GM18519 (cell line): ENCODE results near the gene VCX2.
"Not testable (repeated sequence)": the region's sequence is repeated elsewhere in the genome, so short reads cannot be mapped to it uniquely, and the experiment has no call there.

Experiments
- ATAC-seq: cut with Tn5 transposase; IDR thresholded peaks from one replicate; pipeline ENCODE4 v1.9.1; 2021; ENCODE audit warnings: mild to moderate bottlenecking, moderate library complexity; ENCODE audit not compliant: unreplicated experiment, low FRiP score

VCX2 gene

GRCh38 chrX:8171169-8171568, at the start of gene VCX2:
Gene VCX2, minus strand, starts transcription at chrX:8171267. Its CDS starts 624 bp downstream, at chrX:8170643.
- ATAC-seq: not testable (repeated sequence)

GRCh38 chrX:8204943-8205342, 33.9 kb upstream of the VCX2 start:
- no peak for ATAC-seq

GRCh38 chrX:8204169-8204935, 33.3 kb upstream of the VCX2 start:
- ATAC-seq: no peak

- ATAC-seq: no peak
These were observed 30.8 kb upstream of the VCX2 start for GRCh38 chrX:8201896-8202331.

- no peak for ATAC-seq
These were observed 25.7 kb upstream of the VCX2 start for GRCh38 chrX:8196776-8197175.

- ATAC-seq: no peak
These were observed 23.1 kb upstream of the VCX2 start for GRCh38 chrX:8194216-8194615.

- ATAC-seq: no peak
These were observed 21.2 kb upstream of the VCX2 start for GRCh38 chrX:8192276-8192675.

GRCh38 chrX:8191022-8191421, 20.0 kb upstream of the VCX2 start:
- no peak for ATAC-seq

- no peak for ATAC-seq
These were observed 19.3 kb upstream of the VCX2 start for GRCh38 chrX:8190341-8190830.

GRCh38 chrX:8189096-8189830, 18.2 kb upstream of the VCX2 start:
- no peak for ATAC-seq

GRCh38 chrX:8183346-8183745, 12.3 kb upstream of the VCX2 start:
- ATAC-seq: no peak

GRCh38 chrX:8179656-8180055, 8.6 kb upstream of the VCX2 start:
- ATAC-seq: no peak

- not testable (repeated sequence) for ATAC-seq
These were observed 17.1 kb downstream of the VCX2 start for GRCh38 chrX:8154011-8154410.

GRCh38 chrX:8147226-8147625, 23.8 kb downstream of the VCX2 start:
- ATAC-seq: no peak

- ATAC-seq: no peak
These were observed 26.1 kb downstream of the VCX2 start for GRCh38 chrX:8144925-8145324.

GRCh38 chrX:8141896-8142295, 29.2 kb downstream of the VCX2 start:
- ATAC-seq: no peak

- no peak for ATAC-seq
These were observed 29.9 kb downstream of the VCX2 start for GRCh38 chrX:8140986-8141744.

GRCh38 chrX:8139716-8140115, 31.4 kb downstream of the VCX2 start:
- ATAC-seq: no peak

- ATAC-seq: no peak
These were observed 32.8 kb downstream of the VCX2 start for GRCh38 chrX:8138252-8138651.

- ATAC-seq: no peak
These were observed 44.4 kb downstream of the VCX2 start for GRCh38 chrX:8126648-8127047.

GRCh38 chrX:8126092-8126491, 45.0 kb downstream of the VCX2 start:
- no peak for ATAC-seq
